ENCODE measurements around the gene RECK.

DNA sequence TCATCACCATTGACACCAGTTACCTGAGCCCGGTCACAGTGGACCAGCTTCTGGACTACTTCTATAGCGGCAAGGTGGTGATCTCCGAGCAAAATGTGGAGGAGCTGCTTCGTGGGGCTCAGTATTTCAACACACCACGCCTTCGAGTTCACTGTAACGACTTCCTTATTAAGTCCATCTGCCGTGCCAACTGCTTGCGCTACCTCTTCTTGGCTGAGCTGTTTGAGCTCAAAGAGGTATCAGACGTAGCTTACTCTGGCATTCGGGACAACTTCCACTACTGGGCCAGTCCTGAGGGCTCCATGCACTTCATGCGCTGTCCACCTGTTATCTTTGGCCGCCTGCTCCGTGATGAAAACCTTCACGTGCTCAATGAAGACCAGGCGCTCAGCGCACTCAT lies 133.0 kb downstream of the RECK start:
- TF ChIP-seq, protein P1, sequence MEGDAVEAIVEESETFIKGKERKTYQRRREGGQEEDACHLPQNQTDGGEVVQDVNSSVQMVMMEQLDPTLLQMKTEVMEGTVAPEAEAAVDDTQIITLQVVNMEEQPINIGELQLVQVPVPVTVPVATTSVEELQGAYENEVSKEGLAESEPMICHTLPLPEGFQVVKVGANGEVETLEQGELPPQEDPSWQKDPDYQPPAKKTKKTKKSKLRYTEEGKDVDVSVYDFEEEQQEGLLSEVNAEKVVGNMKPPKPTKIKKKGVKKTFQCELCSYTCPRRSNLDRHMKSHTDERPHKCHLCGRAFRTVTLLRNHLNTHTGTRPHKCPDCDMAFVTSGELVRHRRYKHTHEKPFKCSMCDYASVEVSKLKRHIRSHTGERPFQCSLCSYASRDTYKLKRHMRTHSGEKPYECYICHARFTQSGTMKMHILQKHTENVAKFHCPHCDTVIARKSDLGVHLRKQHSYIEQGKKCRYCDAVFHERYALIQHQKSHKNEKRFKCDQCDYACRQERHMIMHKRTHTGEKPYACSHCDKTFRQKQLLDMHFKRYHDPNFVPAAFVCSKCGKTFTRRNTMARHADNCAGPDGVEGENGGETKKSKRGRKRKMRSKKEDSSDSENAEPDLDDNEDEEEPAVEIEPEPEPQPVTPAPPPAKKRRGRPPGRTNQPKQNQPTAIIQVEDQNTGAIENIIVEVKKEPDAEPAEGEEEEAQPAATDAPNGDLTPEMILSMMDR (IDR thresholded peaks at IDR 0.05), result no peak
- no peak for TF ChIP-seq POLR2A (IDR thresholded peaks at IDR 0.05)
- TF ChIP-seq POLR2AphosphoS5 (IDR thresholded peaks at IDR 0.05), result no peak

Measured in breast epithelium (tissue), 3 donors.